ENCODE data around the gene SLC29A3.

SLC29A3 gene

GRCh38 chr10:71362141-71362540, 43.1 kb downstream of the SLC29A3 start:
- no peak overlapping the region for H3K4me3 ChIP-seq
- no peaks in the 10 kb centered on the region for H3K36me3 ChIP-seq (ENCODE audit: insufficient read depth, low read length)
- H3K27ac ChIP-seq: no peak overlapping the region
- no peak for DNase-seq (ENCODE audit: low read depth, low spot score)
- H3K9me3 ChIP-seq (ENCODE audit: low read depth, low read length): no peaks in the 10 kb centered on the region
- no peak overlapping the region for H3K9ac ChIP-seq (ENCODE audit: insufficient read length)
- TF ChIP-seq POLR2AphosphoS5 (IDR thresholded peaks at IDR 0.05; ENCODE audit: borderline replicate concordance, low read depth, low read length): no peak
- TF ChIP-seq EZH2 (IDR thresholded peaks at IDR 0.05): no peak
- TF ChIP-seq FOXP2 (optimal IDR thresholded peaks at IDR 0.05; ENCODE audit: control extremely low read depth, extremely low read length, insufficient read depth): no peak

- H3K36me3 ChIP-seq (ENCODE audit: insufficient read depth, low read length): no peaks in the 10 kb centered on the region
- no peaks in the 10 kb centered on the region for H3K9me3 ChIP-seq (ENCODE audit: low read depth, low read length)
- no peak for DNase-seq (ENCODE audit: low read depth, low spot score)
- no peak overlapping the region for H3K27ac ChIP-seq
- no peak overlapping the region for H3K4me3 ChIP-seq
- TF ChIP-seq POLR2AphosphoS5 (IDR thresholded peaks at IDR 0.05; ENCODE audit: borderline replicate concordance, low read depth, low read length) (no peak), EZH2 (IDR thresholded peaks at IDR 0.05) (no peak), FOXP2 (optimal IDR thresholded peaks at IDR 0.05; ENCODE audit: control extremely low read depth, extremely low read length, insufficient read depth) (no peak)
- no peak overlapping the region for H3K9ac ChIP-seq (ENCODE audit: insufficient read length)
Observed at GRCh38 chr10:71363936-71364335, 44.9 kb downstream of the SLC29A3 start.

GRCh38 chr10:71365366-71365765, 46.3 kb downstream of the SLC29A3 start:
- no peaks in the 10 kb centered on the region for H3K36me3 ChIP-seq (ENCODE audit: insufficient read depth, low read length)
- no peak overlapping the region for H3K4me3 ChIP-seq
- H3K27ac ChIP-seq: no peak overlapping the region
- H3K9me3 ChIP-seq (ENCODE audit: low read depth, low read length): no peaks in the 10 kb centered on the region
- TF ChIP-seq EZH2 (IDR thresholded peaks at IDR 0.05) (no peak), FOXP2 (optimal IDR thresholded peaks at IDR 0.05; ENCODE audit: control extremely low read depth, extremely low read length, insufficient read depth) (no peak), POLR2AphosphoS5 (IDR thresholded peaks at IDR 0.05; ENCODE audit: borderline replicate concordance, low read depth, low read length) (no peak)
- no peak for DNase-seq (ENCODE audit: low read depth, low spot score)
- no peak overlapping the region for H3K9ac ChIP-seq (ENCODE audit: insufficient read length)

GRCh38 chr10:71366690-71367089, 47.6 kb downstream of the SLC29A3 start:
- Histone ChIP-seq H3K9ac (ENCODE audit: insufficient read length) (no peak overlapping the region), H3K27ac (no peak overlapping the region)

GRCh38 chr10:71367271-71367670, 48.2 kb downstream of the SLC29A3 start:
- no peak overlapping the region for H3K27ac ChIP-seq
- TF ChIP-seq EZH2 (IDR thresholded peaks at IDR 0.05) (no peak), FOXP2 (optimal IDR thresholded peaks at IDR 0.05; ENCODE audit: control extremely low read depth, extremely low read length, insufficient read depth) (no peak), POLR2AphosphoS5 (IDR thresholded peaks at IDR 0.05; ENCODE audit: borderline replicate concordance, low read depth, low read length) (no peak)
- no peak for DNase-seq (ENCODE audit: low read depth, low spot score)
- H3K36me3 ChIP-seq (ENCODE audit: insufficient read depth, low read length): no peaks in the 10 kb centered on the region
- H3K4me3 ChIP-seq: no peak overlapping the region
- H3K9me3 ChIP-seq (ENCODE audit: low read depth, low read length): no peaks in the 10 kb centered on the region
- no peak overlapping the region for H3K9ac ChIP-seq (ENCODE audit: insufficient read length)

More at GRCh38 chr10:71366690-71367089, 47.6 kb downstream of the SLC29A3 start:
- Histone ChIP-seq H3K36me3 (ENCODE audit: insufficient read depth, low read length) (no peaks in the 10 kb centered on the region), H3K4me3 (no peak overlapping the region), H3K9me3 (ENCODE audit: low read depth, low read length) (no peaks in the 10 kb centered on the region)
- TF ChIP-seq FOXP2 (optimal IDR thresholded peaks at IDR 0.05; ENCODE audit: control extremely low read depth, extremely low read length, insufficient read depth) (no peak), EZH2 (IDR thresholded peaks at IDR 0.05) (no peak), POLR2AphosphoS5 (IDR thresholded peaks at IDR 0.05; ENCODE audit: borderline replicate concordance, low read depth, low read length) (no peak)
- no peak for DNase-seq (ENCODE audit: low read depth, low spot score)

- no peak overlapping the region for H3K27ac ChIP-seq
- H3K9ac ChIP-seq (ENCODE audit: insufficient read length): no peak overlapping the region
- no peak for DNase-seq (ENCODE audit: low read depth, low spot score)
- no peaks in the 10 kb centered on the region for H3K36me3 ChIP-seq (ENCODE audit: insufficient read depth, low read length)
- no peaks in the 10 kb centered on the region for H3K9me3 ChIP-seq (ENCODE audit: low read depth, low read length)
- no peak for TF ChIP-seq EZH2 (IDR thresholded peaks at IDR 0.05)
- no peak for TF ChIP-seq FOXP2 (optimal IDR thresholded peaks at IDR 0.05; ENCODE audit: control extremely low read depth, extremely low read length, insufficient read depth)
- no peak for TF ChIP-seq POLR2AphosphoS5 (IDR thresholded peaks at IDR 0.05; ENCODE audit: borderline replicate concordance, low read depth, low read length)
- no peak overlapping the region for H3K4me3 ChIP-seq
Observed at GRCh38 chr10:71368176-71368575, 49.1 kb downstream of the SLC29A3 start.

GRCh38 chr10:71368643-71369042, 49.6 kb downstream of the SLC29A3 start:
- TF ChIP-seq FOXP2 (optimal IDR thresholded peaks at IDR 0.05; ENCODE audit: control extremely low read depth, extremely low read length, insufficient read depth) (no peak), POLR2AphosphoS5 (IDR thresholded peaks at IDR 0.05; ENCODE audit: borderline replicate concordance, low read depth, low read length) (no peak), EZH2 (IDR thresholded peaks at IDR 0.05) (no peak)
- no peak overlapping the region for H3K9ac ChIP-seq (ENCODE audit: insufficient read length)
- H3K9me3 ChIP-seq (ENCODE audit: low read depth, low read length): no peaks in the 10 kb centered on the region
- H3K36me3 ChIP-seq (ENCODE audit: insufficient read depth, low read length): no peaks in the 10 kb centered on the region
- H3K27ac ChIP-seq: no peak overlapping the region
- no peak overlapping the region for H3K4me3 ChIP-seq
- no peak for DNase-seq (ENCODE audit: low read depth, low spot score)

GRCh38 chr10:71369602-71370001, 50.5 kb downstream of the SLC29A3 start:
- no peak for TF ChIP-seq EZH2 (IDR thresholded peaks at IDR 0.05)
- TF ChIP-seq FOXP2 (optimal IDR thresholded peaks at IDR 0.05; ENCODE audit: control extremely low read depth, extremely low read length, insufficient read depth): no peak
- TF ChIP-seq POLR2AphosphoS5 (IDR thresholded peaks at IDR 0.05; ENCODE audit: borderline replicate concordance, low read depth, low read length): no peak
- Histone ChIP-seq H3K4me3 (no peak overlapping the region), H3K27ac (no peak overlapping the region), H3K36me3 (ENCODE audit: insufficient read depth, low read length) (no peaks in the 10 kb centered on the region), H3K9me3 (ENCODE audit: low read depth, low read length) (no peaks in the 10 kb centered on the region), H3K9ac (ENCODE audit: insufficient read length) (no peak overlapping the region)
- no peak for DNase-seq (ENCODE audit: low read depth, low spot score)

GRCh38 chr10:71370031-71370430, 51.0 kb downstream of the SLC29A3 start:
- no peaks in the 10 kb centered on the region for H3K9me3 ChIP-seq (ENCODE audit: low read depth, low read length)
- TF ChIP-seq FOXP2 (optimal IDR thresholded peaks at IDR 0.05; ENCODE audit: control extremely low read depth, extremely low read length, insufficient read depth): no peak
- TF ChIP-seq EZH2 (IDR thresholded peaks at IDR 0.05): no peak
- TF ChIP-seq POLR2AphosphoS5 (IDR thresholded peaks at IDR 0.05; ENCODE audit: borderline replicate concordance, low read depth, low read length): no peak
- no peak overlapping the region for H3K9ac ChIP-seq (ENCODE audit: insufficient read length)
- no peak overlapping the region for H3K4me3 ChIP-seq
- H3K36me3 ChIP-seq (ENCODE audit: insufficient read depth, low read length): no peaks in the 10 kb centered on the region
- DNase-seq (ENCODE audit: low read depth, low spot score): no peak
- no peak overlapping the region for H3K27ac ChIP-seq

Measured in SK-N-MC (cell line).